HEK293 (cell line): ENCODE measurements around the gene ZNF280D.
"Not testable (repeated sequence)": the region's sequence is repeated elsewhere in the genome, so short reads cannot be mapped to it uniquely, and the experiment has no call there.

Source experiments
- CTCF ChIA-PET: fragments of 350-600 bp; formaldehyde crosslinking; extraction: SDS; loops from one replicate; lab custom pipeline; 2021; ENCODE audit warnings: antibody characterized with exemption; lab: Yijun Ruan, JAX
- POLR2A ChIA-PET: fragments of 300-600 bp; formaldehyde crosslinking; extraction: SDS; loops from one replicate; lab custom pipeline; 2020; ENCODE audit warnings: antibody characterized with exemption, inconsistent platforms; lab: Yijun Ruan, JAX
- H3K27ac ChIP-seq: fragments of 200-500 bp; sonication (Bioruptor generic); 2 replicates; pipeline ENCODE4 v1.5.1; 2014; ENCODE audit warnings: low read depth, low read length, control low read depth, inconsistent platforms; ENCODE audit errors: extremely low read depth
- H3K36me3 ChIP-seq, 2 experiments: fragments of 200-500 bp in 1 of 2; sonication (Bioruptor generic) in 1 of 2; 1 replicate in 1 of 2; 2 replicates in 1 of 2; pipeline ENCODE4 v1.5.1; 2014 to 2017; ENCODE audit warnings: inconsistent platforms in 2 of 2, low read length in 2 of 2; ENCODE audit not compliant: control insufficient read depth in 2 of 2, insufficient read depth in 1 of 2
- H3K4me1 ChIP-seq: fragments of 200-500 bp; sonication (Bioruptor generic); 2 replicates; pipeline ENCODE4 v1.5.1; 2014; ENCODE audit warnings: mild to moderate bottlenecking, low read length, inconsistent platforms; ENCODE audit not compliant: control insufficient read depth, insufficient read depth
- H3K4me3 ChIP-seq: 2 replicates; pipeline ENCODE4 v1.5.1; 2011; ENCODE audit warnings: low read depth, mild to moderate bottlenecking, control low read depth, low read length, moderate library complexity
- H3K9me3 ChIP-seq: fragments of 200-500 bp; sonication (Bioruptor generic); 2 replicates; pipeline ENCODE4 v1.5.1; 2014; ENCODE audit warnings: low read depth, low read length, inconsistent platforms; ENCODE audit not compliant: control insufficient read depth, insufficient read depth
- ATF2 ChIP-seq: fragments of 450-650 bp; formaldehyde crosslinking; IDR thresholded peaks from 2 replicates; pipeline ENCODE4 v1.5.1; 2016; ENCODE audit warnings: missing biosample characterization, missing genetic modification characterization, low read depth
- OVOL3 ChIP-seq: fragments of 450-650 bp; formaldehyde crosslinking; IDR thresholded peaks from 2 replicates; pipeline ENCODE4 v1.5.1; 2016; ENCODE audit warnings: missing biosample characterization, missing genetic modification characterization
- SALL2 ChIP-seq: fragments of 450-650 bp; formaldehyde crosslinking; IDR thresholded peaks from 2 replicates; pipeline ENCODE4 v1.5.0; 2017; ENCODE audit warnings: missing biosample characterization, mild to moderate bottlenecking, missing genetic modification characterization, borderline replicate concordance
- WT1 ChIP-seq: fragments of 450-650 bp; formaldehyde crosslinking; IDR thresholded peaks from 2 replicates; pipeline ENCODE4 v1.5.1; 2016; ENCODE audit warnings: missing biosample characterization, missing genetic modification characterization
- ZBTB26 ChIP-seq: fragments of 450-650 bp; formaldehyde crosslinking; optimal IDR thresholded peaks from 2 replicates; pipeline ENCODE3; 2016; ENCODE audit warnings: missing biosample characterization, mild to moderate bottlenecking, missing genetic modification characterization
- ZNF121 ChIP-seq: fragments of 450-650 bp; formaldehyde crosslinking; IDR thresholded peaks from 2 replicates; pipeline ENCODE4 v1.5.1; 2016; ENCODE audit warnings: missing biosample characterization, missing genetic modification characterization
- ZNF157 ChIP-seq: fragments of 450-650 bp; formaldehyde crosslinking; IDR thresholded peaks from 2 replicates; pipeline ENCODE4 v1.5.1; 2016; ENCODE audit warnings: missing biosample characterization, missing genetic modification characterization
- ZNF2 ChIP-seq: fragments of 450-650 bp; formaldehyde crosslinking; IDR thresholded peaks from 2 replicates; pipeline ENCODE4 v1.5.1; 2016; ENCODE audit warnings: missing biosample characterization, missing genetic modification characterization
- ZNF202 ChIP-seq: fragments of 450-650 bp; formaldehyde crosslinking; IDR thresholded peaks from 2 replicates; pipeline ENCODE4 v1.5.1; 2016; ENCODE audit warnings: missing biosample characterization, missing genetic modification characterization, borderline replicate concordance
- ZNF280D ChIP-seq: fragments of 450-650 bp; formaldehyde crosslinking; IDR thresholded peaks from 2 replicates; pipeline ENCODE4 v1.5.1; 2016; ENCODE audit warnings: missing biosample characterization, missing genetic modification characterization
- ZNF341 ChIP-seq: fragments of 450-650 bp; formaldehyde crosslinking; IDR thresholded peaks from 2 replicates; pipeline ENCODE4; 2016; ENCODE audit warnings: low read depth, missing biosample characterization, missing genetic modification characterization
- ZNF488 ChIP-seq: fragments of 450-650 bp; formaldehyde crosslinking; IDR thresholded peaks from 2 replicates; pipeline ENCODE4 v1.5.1; 2016; ENCODE audit warnings: missing biosample characterization, missing genetic modification characterization
- ZNF600 ChIP-seq: fragments of 450-650 bp; formaldehyde crosslinking; IDR thresholded peaks from 2 replicates; pipeline ENCODE4 v1.5.1; 2016; ENCODE audit warnings: missing biosample characterization, missing genetic modification characterization
- ZNF629 ChIP-seq: fragments of 450-650 bp; formaldehyde crosslinking; IDR thresholded peaks from 2 replicates; pipeline ENCODE4 v1.5.1; 2017; ENCODE audit warnings: missing biosample characterization, missing genetic modification characterization
- ZNF76 ChIP-seq: fragments of 450-650 bp; formaldehyde crosslinking; IDR thresholded peaks from 2 replicates; pipeline ENCODE4; 2016; ENCODE audit warnings: low read depth, missing biosample characterization, missing genetic modification characterization, borderline replicate concordance
- TF ChIP-seq, protein P1 (sequence below): fragments of 450-650 bp; formaldehyde crosslinking; IDR thresholded peaks from 2 replicates; pipeline ENCODE4 v1.5.1; 2016; ENCODE audit warnings: missing biosample characterization, missing genetic modification characterization
- TF ChIP-seq, protein P2 (sequence below): fragments of 450-650 bp; formaldehyde crosslinking; IDR thresholded peaks from 2 replicates; pipeline ENCODE4; 2016; ENCODE audit warnings: missing biosample characterization, missing genetic modification characterization

Gene ZNF280D

DNA sequence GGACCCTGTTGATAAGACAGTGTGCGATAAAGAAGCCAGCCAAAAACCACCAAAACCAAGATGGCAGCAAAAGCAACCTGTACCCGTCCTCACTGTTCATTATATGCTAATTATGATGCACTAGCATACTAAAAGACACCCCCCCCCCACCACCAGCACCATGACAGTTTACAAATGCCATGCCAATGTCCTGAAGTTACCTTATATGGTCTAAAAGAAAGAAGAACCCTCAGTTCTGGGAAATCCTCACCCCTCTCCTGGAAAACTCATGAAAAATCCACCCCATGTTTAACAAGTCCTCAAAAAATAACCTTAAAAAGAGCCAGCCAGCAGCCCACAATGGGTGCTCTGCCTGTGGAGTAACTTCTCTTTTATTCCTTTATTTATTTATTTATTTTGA, 48.4 kb upstream of the ZNF280D start:
- Histone ChIP-seq H3K4me1 (no peaks in the 10 kb centered on the region), H3K36me3 (no peaks in the 10 kb centered on the region), H3K4me3 (no peak overlapping the region), H3K9me3 (no peaks in the 10 kb centered on the region), H3K27ac (no peak overlapping the region)
- CTCF ChIA-PET, result no interaction called here
- POLR2A ChIA-PET, result no interaction called here
- TF ChIP-seq ZNF629 (no peak), ZNF600 (no peak), ZNF341 (no peak), ATF2 (no peak), ZNF202 (tag by site-specific recombination) (no peak), OVOL3 (no peak), WT1 (tag by site-specific recombination) (no peak), ZNF76 (tag by site-specific recombination) (no peak), ZNF157 (tag by site-specific recombination) (no peak), ZNF488 (tag by site-specific recombination) (no peak), ZNF121 (tag by site-specific recombination) (no peak), SALL2 (tag by site-specific recombination) (no peak), ZBTB26 (no peak), ZNF280D (tag by site-specific recombination) (no peak), ZNF2 (tag by site-specific recombination) (no peak)
- TF ChIP-seq, protein P1, sequence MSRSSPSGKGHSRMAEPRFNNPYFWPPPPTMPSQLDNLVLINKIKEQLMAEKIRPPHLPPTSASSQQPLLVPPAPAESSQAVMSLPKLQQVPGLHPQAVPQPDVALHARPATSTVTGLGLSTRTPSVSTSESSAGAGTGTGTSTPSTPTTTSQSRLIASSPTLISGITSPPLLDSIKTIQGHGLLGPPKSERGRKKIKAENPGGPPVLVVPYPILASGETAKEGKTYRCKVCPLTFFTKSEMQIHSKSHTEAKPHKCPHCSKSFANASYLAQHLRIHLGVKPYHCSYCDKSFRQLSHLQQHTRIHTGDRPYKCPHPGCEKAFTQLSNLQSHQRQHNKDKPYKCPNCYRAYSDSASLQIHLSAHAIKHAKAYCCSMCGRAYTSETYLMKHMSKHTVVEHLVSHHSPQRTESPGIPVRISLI (tag by site-specific recombination), result no peak
- TF ChIP-seq, protein P2, sequence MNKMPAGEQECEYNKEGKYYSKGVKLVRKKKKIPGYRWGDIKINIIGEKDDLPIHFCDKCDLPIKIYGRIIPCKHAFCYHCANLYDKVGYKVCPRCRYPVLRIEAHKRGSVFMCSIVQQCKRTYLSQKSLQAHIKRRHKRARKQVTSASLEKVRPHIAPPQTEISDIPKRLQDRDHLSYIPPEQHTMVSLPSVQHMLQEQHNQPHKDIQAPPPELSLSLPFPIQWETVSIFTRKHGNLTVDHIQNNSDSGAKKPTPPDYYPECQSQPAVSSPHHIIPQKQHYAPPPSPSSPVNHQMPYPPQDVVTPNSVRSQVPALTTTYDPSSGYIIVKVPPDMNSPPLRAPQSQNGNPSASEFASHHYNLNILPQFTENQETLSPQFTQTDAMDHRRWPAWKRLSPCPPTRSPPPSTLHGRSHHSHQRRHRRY (tag by site-specific recombination), result no peak

DNA sequence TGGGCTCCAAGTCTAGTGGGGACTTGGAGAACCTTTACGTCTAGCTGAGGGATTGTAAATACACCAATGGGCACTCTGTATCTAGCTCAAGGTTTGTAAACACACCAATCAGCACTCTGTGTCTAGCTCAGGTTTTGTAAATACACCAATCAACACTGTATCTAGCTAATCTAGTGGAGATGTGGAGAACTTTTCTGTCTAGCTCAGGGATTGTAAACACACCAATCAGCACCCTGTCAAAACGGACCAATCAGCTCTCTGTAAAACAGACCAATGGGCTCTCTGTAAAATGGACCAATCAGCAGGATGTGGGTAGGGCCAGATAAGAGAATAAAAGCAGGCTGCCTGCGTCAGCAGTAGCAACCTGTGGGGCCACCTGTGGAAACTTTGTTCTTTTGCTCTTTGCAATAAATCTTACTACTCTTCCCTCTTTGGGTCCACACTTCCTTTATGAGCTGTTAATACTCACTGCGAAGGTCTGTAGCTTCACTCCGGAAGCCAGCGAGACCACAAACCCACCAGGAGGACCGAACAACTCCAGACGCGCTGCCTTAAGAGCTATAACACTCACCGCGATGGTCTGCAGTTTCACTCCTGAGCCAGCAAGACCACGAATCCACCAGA, 46.9 kb upstream of the ZNF280D start:
- H3K9me3 ChIP-seq, H3K4me1 ChIP-seq, H3K27ac ChIP-seq, H3K4me3 ChIP-seq, CTCF ChIA-PET, H3K36me3 ChIP-seq, POLR2A ChIA-PET: not testable (repeated sequence)

- H3K9me3 ChIP-seq, H3K27ac ChIP-seq, H3K36me3 ChIP-seq, H3K4me3 ChIP-seq, POLR2A ChIA-PET, CTCF ChIA-PET, H3K4me1 ChIP-seq: not testable (repeated sequence)
These were observed 46.1 kb upstream of the ZNF280D start for GRCh38 chr15:56779449-56779848.
